GM19025 (cell line): ENCODE measurements around the gene CELF4.

ENCODE experiments used
- ATAC-seq: cut with Tn5 transposase; IDR thresholded peaks from one replicate; pipeline ENCODE4 v1.9.1; 2021; ENCODE audit warnings: mild to moderate bottlenecking, low read depth, moderate library complexity; ENCODE audit not compliant: unreplicated experiment

CELF4 gene

DNA sequence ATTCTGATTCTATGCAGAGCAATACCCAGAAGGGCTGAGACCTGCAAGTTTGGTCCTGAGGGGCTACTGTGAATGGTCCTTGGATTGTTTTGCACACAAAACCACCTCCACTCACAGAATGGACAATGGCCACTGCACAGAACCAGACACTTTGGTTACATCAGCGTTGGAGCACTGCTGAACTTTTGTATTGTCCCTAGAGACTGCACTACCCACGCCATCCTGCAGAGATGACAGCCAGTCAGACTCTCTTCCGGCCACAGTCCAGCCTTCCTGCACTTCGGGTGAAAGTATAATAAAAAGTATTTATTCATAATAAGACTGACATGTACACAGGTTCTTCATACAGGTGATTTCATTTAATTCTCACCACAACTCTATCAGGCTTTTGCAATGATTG, 35.7 kb downstream of the CELF4 start:
- peak; percentile 83 for ATAC-seq

DNA sequence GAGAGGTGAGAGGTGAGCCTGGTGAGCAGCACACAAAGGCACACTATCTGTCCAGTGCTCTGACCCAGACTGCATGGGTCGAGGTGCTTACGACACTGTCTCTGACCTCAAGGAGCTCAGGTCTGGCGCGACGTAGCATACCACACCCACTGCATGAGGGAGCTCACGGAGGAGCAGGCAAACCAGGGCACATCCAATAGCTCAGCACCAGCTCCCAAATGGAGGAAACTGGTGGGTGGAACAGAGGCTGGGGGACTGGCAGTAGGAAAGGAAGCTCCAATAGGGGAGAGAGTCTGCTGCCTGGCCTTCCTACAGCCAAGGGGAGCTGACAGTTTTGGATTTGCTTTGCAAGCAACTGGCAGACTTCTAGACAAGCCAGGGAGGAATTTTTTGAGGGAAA, 36.3 kb downstream of the CELF4 start:
- no peak for ATAC-seq

GRCh38 chr18:37527395-37527794, 38.2 kb downstream of the CELF4 start:
- no peak for ATAC-seq

GRCh38 chr18:37525262-37525585, 40.4 kb downstream of the CELF4 start:
- no peak for ATAC-seq

- ATAC-seq, result no peak
Measured at GRCh38 chr18:37524498-37525261, 40.9 kb downstream of the CELF4 start.

DNA sequence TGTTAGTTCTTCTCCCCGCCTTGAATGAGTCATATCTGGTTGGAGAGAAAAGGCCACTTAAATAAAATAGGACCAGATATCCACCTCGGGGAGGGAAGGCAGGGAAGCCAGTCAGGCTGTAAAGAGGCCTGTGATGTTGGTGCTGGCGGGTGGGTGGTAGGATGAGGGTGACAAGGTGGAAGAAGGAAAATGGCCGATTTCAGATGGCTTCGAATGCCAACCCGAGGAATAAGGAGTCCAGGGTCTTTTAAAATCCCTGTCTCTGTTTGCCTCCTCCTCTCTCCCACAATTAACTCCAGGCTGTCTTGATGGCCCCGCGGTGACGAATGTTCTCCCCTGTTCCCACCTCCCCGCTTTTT, 41.5 kb downstream of the CELF4 start:
- ATAC-seq, result no peak

GRCh38 chr18:37521510-37522465, 43.8 kb downstream of the CELF4 start:
- ATAC-seq, result no peak

DNA sequence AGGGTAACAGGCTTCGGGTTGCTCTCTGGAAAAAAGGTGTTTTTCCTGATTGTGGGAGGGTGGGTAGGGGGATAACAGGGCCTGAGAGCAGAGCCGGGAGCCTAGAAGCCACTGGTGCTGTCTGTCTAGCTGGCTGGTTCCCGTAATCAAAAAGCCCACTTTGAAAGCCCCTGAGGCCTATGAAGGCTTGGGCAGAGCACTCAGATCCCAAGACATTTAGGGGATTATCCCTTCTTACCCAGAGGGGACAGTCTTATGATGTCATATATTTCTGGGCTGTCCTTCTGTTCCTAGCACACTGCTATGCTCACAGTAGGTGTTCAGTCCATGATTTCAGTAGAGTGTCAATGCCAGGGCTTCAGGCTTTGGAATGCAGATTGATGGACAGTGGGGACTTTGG, 45.1 kb downstream of the CELF4 start:
- ATAC-seq, result no peak

GRCh38 chr18:37519510-37520135, 46.0 kb downstream of the CELF4 start:
- no peak for ATAC-seq

DNA sequence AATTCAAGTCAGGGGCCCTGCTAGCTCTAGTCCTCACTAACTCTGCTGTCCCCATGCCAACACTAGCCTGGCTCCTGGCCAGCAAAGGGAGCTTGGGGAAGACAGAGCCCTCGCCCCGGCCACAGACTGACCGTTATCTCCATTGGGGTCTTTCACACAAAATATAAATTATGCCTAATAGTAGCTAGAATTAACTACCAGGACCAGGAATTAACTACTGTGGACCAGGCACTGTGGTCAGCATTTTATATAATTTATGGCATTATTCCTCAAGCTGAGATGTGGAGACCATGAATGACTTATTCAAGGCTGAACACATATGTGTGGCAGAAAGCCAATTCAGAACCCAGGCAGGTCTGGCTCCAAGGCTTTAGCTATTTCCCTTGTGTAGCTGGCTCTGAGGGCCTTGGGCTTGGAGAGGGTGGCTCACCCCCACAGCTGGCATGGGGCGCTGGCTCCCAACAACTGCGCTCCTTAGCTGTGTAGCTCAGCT, 49.2 kb downstream of the CELF4 start:
- ATAC-seq, result no peak

DNA sequence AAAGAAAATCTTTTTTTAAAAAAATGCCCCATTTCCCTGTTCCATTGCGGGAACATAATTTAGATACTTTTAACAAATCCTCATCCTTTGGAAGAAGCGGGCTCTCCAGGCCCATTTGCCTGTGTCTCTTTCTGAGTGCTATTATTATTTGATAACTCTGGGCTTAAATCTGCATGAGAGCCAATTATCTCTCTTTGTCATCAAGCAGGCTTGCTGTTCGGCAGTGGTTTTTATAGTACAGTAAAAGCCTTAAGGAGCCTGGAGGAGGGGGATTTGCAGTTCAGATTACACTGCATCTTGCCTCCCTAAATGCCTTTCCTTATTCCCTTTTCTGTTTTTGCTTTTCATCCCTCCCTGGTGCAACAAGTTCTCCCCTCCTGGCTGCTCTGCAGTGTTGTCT, 50.6 kb downstream of the CELF4 start:
- ATAC-seq, result no peak

GRCh38 chr18:37512400-37512799, 53.2 kb downstream of the CELF4 start:
- no peak for ATAC-seq

DNA sequence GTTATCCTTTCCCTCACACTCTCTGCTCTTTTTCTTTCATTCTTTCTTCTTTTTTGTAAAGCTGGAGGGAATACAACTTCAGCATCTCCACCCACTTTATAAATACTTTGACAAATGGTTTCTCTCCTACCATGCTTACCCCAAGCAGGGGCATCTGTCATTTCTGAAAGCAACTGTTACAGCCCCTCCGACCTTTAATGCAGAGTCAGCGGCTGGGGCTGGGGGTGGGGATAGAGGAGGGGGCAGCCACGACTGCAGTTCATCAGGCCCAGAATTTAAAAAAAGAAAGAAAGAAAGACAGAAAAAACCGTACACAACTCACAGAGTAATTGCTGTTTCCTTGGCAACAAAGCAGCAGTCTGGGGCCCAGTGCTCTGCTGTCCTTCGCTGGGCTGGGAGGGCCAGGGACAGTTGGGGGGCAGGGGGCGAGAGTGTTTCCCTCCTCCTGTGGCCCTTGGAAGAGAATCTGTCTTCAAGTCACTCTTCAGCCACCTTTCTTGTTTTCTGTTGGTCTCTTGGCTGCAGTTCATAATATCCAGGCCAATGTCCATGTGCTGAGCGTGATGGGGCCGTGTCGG, 53.8 kb downstream of the CELF4 start:
- no peak for ATAC-seq

DNA sequence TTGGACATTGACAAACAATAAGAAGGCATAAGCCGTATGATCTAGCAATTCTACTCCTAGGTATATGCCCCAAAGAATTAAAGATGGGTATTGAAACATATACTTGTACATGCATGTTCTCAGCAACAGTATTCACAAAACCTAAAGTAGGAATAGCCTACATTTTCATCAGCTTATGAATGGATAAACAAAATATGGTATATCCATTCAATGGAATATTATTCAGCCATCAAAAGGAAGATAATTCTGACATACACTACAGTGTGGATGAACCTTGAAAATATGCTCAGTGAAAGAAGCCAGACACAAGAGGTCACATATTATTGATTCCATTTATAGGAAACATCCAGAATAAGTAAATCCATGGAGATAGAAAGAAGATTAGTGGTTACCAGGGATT, 56.0 kb downstream of the CELF4 start:
- ATAC-seq, result no peak

DNA sequence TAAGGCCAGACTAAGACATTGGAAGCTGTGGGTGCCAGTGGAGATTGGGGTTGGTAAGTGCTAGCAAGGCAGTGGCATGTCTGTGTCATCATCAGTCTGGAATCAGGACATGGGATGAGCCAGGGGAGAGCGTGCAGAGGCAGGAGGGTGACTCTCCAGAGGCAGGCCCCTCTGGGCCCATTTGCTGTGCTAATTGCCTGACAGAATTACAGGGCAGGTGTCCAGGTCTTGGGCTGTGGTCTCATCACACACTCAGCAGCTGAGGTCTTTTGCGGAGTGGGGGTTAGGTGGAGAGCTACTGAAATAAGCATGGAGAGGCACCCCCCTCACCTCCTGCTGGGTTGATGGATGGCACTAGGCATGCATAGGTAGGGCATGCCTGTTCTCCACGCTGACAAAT, 57.4 kb downstream of the CELF4 start:
- no peak for ATAC-seq

GRCh38 chr18:37507239-37507638, 58.4 kb downstream of the CELF4 start:
- no peak for ATAC-seq

DNA sequence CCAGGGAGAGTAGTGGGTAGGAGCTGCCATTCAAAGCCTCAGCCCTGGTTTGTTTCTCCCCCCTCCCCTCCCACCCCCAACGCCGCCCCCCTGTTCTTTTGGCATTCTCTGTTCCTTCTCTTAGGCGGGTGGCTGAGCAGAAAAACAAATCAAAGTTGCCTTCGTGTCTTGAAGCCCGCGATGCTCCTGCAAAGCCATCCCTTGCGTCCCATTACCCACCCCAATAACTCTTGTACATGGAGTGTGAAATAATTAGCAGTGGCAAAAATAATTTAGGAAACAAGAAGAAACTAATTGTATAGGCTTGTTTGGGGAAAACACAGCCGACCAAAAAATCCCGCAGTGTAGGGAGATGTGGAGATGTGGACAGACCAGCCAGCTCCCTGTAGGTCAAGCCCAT, 59.6 kb downstream of the CELF4 start:
- ATAC-seq, result no peak

DNA sequence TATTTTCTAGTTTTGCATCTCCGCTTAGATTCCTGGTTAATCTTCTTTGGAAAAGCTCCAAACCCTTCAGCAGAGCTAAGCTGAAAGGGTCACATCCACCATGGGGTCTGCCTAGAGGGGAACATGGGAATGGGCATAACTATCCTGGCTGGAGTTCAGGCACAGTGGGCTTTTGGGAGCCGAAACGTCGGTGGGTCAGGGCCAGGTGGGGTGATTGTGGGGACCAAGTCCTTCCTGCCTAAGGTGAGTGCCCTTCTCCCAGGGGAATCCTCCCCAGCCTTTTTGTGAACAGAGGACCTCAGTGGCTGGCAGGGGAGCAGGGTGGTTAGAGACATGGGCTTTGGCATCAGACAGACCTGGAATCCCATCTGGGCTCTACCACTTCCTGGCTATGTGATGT, 60.3 kb downstream of the CELF4 start:
- no peak for ATAC-seq

- ATAC-seq, result no peak
Measured at GRCh38 chr18:37502601-37503000, 63.0 kb downstream of the CELF4 start.

DNA sequence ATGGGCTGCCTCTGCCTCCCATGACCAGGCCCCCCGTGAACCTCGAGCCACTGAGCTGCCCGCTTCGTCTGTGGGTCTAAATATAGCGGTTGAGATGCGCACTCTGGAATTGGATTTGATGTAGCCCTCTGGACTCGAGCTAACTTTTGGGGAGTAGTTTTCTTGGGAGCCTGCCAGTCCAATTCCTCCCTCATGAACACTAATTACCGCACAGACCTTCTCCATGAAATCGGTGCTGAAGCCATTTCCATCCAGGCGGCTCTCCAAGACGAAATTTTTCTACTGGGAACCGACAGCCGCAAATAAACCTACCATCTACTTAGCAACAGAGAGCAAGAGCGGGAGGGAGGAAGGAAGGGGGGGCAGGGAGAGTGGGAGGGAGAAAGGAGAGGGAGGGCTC, 63.6 kb downstream of the CELF4 start:
- ATAC-seq, result no peak

DNA sequence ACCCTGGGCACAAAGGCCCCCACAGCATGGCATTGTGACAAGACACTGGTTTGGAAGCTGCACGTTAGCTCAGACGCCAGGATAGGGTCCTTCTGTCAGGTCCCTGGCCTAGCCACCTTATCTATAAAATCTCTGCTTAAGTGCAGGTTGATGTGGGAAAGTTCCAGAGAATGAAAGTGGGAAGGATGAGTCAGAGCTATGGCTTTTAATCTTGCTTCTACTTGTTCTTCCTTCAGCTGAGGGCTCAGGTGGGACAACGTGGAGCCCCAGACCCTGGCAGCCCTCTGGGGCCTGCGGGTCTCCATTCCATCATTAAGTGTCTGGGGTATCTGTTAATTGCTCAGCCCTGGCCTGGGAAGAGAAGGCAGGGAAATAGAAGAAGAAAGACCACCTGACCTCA, 64.5 kb downstream of the CELF4 start:
- no peak for ATAC-seq
